ENCODE data around the gene PNN.
"Not testable (repeated sequence)": the region's sequence is repeated elsewhere in the genome, so short reads cannot be mapped to it uniquely, and the experiment has no call there.

- TF ChIP-seq CTCF (IDR thresholded peaks at IDR 0.05; ENCODE audit: low read depth, low read length); MAX (IDR thresholded peaks at IDR 0.05; ENCODE audit: low read depth, low read length); POLR2A (IDR thresholded peaks at IDR 0.05; ENCODE audit: extremely low read depth, insufficient read length); MYC (IDR thresholded peaks at IDR 0.05; ENCODE audit: low read depth, low read length): not testable (repeated sequence)
These were observed 31.8 kb upstream of the PNN start for GRCh38 chr14:39143226-39143625.
